MM.1S (cell line): ENCODE measurements around the gene CUBN.

Experiments
- DNase-seq: peaks from one replicate; pipeline ENCODE4 v3.0.0-alpha.2; 2015
- H2AFZ ChIP-seq: fragments of 300-600 bp; sonication (generic); 2 replicates; pipeline ENCODE4 v1.6.0; 2016; ENCODE audit warnings: antibody characterized with exemption, low read length
- H3F3A ChIP-seq: fragments of 300-600 bp; sonication (generic); 2 replicates; pipeline ENCODE4 v1.6.1; 2016; ENCODE audit warnings: mild to moderate bottlenecking, antibody characterized with exemption, low read length, moderate library complexity, mixed read lengths; ENCODE audit not compliant: insufficient read depth
- H3K27ac ChIP-seq: fragments of 300-600 bp; sonication (generic); 2 replicates; pipeline ENCODE4 v1.5.1; 2016; ENCODE audit warnings: mild to moderate bottlenecking, low read length
- H3K27me3 ChIP-seq: fragments of 300-600 bp; sonication (generic); replicated peaks from 2 replicates; pipeline ENCODE4 v1.6.0; 2016; ENCODE audit warnings: low read length; ENCODE audit not compliant: insufficient read depth
- H3K36me3 ChIP-seq: fragments of 300-600 bp; sonication (generic); replicated peaks from 2 replicates; pipeline ENCODE4 v1.6.1; 2016; ENCODE audit warnings: mild to moderate bottlenecking, low read length, mixed read lengths; ENCODE audit not compliant: insufficient read depth
- H3K4me1 ChIP-seq: fragments of 300-600 bp; sonication (generic); 2 replicates; pipeline ENCODE4 v1.6.1; 2016; ENCODE audit warnings: low read length, mixed read lengths
- H3K4me2 ChIP-seq: fragments of 300-600 bp; sonication (generic); 2 replicates; pipeline ENCODE4 v1.6.0; 2016; ENCODE audit warnings: low read depth, low read length
- H3K4me3 ChIP-seq: fragments of 300-600 bp; sonication (generic); 2 replicates; pipeline ENCODE4 v1.5.1; 2016; ENCODE audit warnings: low read length, mixed read lengths
- H3K79me2 ChIP-seq: fragments of 300-600 bp; sonication (generic); 2 replicates; pipeline ENCODE4 v1.6.1; 2016; ENCODE audit warnings: mixed run types, low read length, mixed read lengths
- H3K9ac ChIP-seq: fragments of 300-600 bp; sonication (generic); 2 replicates; pipeline ENCODE4 v1.6.1; 2016; ENCODE audit warnings: low read length, mixed read lengths
- H3K9me2 ChIP-seq: fragments of 300-600 bp; sonication (generic); replicated peaks from 2 replicates; pipeline ENCODE4 v1.6.1; 2016; ENCODE audit warnings: mild to moderate bottlenecking, low read length, mixed read lengths; ENCODE audit not compliant: insufficient read depth
- H3K9me3 ChIP-seq: fragments of 300-600 bp; sonication (generic); replicated peaks from 2 replicates; pipeline ENCODE4 v1.6.1; 2016; ENCODE audit warnings: mild to moderate bottlenecking, low read length, mixed read lengths; ENCODE audit not compliant: insufficient read depth
- H4K20me1 ChIP-seq: fragments of 300-600 bp; sonication (generic); 2 replicates; pipeline ENCODE4 v1.6.1; 2016; ENCODE audit warnings: mild to moderate bottlenecking, low read length, moderate library complexity, mixed read lengths; ENCODE audit not compliant: insufficient read depth
- EZH2 ChIP-seq: fragments of 300-600 bp; sonication (generic); optimal IDR thresholded peaks from 2 replicates; pipeline ENCODE3; 2017; ENCODE audit warnings: low read depth, mild to moderate bottlenecking, antibody characterized with exemption, low read length, mixed read lengths
- EZH2phosphoT487 ChIP-seq: fragments of 300-600 bp; sonication (generic); IDR thresholded peaks from 2 replicates; pipeline ENCODE4 v1.6.1; 2018; ENCODE audit warnings: antibody characterized with exemption, low read length
- TF ChIP-seq, protein P1 (sequence below): fragments of 300-600 bp; sonication (generic); IDR thresholded peaks from 2 replicates; pipeline ENCODE4 v1.5.1; 2016; ENCODE audit warnings: antibody characterized with exemption, low read length, mixed read lengths

The CUBN gene

DNA sequence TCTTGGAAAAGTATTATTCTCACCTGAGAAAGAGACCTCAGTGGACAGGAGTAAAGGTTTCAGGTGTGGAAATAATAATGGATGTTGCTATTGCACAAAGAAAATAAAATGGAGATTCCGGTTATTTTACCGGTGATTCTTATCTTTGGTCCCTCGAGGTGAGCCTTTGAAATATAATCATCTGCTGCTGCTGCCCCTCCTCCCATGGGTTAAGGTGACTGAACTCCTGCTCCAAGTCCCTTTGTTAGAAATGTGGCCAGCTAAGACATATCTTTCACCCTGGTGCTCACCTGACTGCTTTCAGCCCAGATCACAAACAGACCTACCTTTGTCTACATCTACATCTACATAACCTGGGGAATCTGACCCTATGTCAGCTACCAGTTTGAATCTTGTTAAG lies 5.7 kb downstream of the CUBN start:
- Histone ChIP-seq H3K36me3 (no peaks in the 10 kb centered on the region), H3K27ac (no peak overlapping the region), H3K4me2 (no peak overlapping the region)

DNA sequence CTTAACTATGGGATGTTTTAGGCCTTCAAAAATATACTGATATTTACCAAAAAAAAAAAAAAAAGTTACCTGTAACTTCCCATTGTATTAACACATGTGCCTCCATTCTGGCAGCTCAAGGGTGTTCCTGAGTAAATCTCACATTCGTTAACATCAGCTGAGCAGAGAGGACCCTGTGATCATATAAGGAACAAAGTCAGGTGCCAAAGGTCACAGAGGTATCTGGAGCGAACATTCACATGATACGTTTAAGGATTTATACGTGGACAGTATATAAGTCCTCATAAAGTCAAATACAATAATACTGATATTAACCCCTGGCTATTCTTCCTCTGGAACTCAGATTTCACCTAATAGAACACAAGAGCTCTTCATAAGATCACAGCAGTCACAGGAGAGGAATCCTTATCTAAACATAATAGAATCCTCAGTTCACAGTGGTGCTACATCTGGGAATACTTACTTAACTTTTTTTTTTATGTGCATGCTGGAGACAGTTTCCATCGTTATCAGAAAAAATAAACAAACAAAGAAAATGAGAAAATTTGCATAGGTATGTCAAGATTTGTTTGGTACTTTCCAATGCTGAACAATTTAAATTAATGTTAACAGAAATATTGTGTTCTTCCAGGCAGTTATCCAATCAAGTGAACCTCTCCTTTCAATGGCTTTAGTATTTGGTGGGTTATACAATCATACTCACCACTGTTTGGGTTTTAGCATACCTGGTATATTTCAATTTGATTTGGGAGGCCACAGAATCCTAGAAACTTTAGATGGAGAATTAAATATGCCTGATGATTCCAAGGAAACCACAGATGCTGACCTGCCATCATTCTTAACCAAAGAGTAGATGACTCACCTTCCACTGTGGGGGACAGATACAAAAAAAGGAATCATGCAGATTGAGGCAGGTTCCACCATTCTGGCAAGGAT lies 6.6 kb downstream of the CUBN start:
- DNase-seq, result no peak

More for the DNA sequence above, 5.7 kb downstream of the CUBN start:
- TF ChIP-seq EZH2phosphoT487, result no peak
- no peak for TF ChIP-seq EZH2
- TF ChIP-seq, protein P1, sequence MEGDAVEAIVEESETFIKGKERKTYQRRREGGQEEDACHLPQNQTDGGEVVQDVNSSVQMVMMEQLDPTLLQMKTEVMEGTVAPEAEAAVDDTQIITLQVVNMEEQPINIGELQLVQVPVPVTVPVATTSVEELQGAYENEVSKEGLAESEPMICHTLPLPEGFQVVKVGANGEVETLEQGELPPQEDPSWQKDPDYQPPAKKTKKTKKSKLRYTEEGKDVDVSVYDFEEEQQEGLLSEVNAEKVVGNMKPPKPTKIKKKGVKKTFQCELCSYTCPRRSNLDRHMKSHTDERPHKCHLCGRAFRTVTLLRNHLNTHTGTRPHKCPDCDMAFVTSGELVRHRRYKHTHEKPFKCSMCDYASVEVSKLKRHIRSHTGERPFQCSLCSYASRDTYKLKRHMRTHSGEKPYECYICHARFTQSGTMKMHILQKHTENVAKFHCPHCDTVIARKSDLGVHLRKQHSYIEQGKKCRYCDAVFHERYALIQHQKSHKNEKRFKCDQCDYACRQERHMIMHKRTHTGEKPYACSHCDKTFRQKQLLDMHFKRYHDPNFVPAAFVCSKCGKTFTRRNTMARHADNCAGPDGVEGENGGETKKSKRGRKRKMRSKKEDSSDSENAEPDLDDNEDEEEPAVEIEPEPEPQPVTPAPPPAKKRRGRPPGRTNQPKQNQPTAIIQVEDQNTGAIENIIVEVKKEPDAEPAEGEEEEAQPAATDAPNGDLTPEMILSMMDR, result no peak
- H3K27me3 ChIP-seq, result no peaks in the 10 kb centered on the region
- H4K20me1 ChIP-seq, result no peaks in the 10 kb centered on the region
- DNase-seq, result no peak
- H3K4me1 ChIP-seq, result no peaks in the 10 kb centered on the region
- no peak overlapping the region for H3K9ac ChIP-seq
- no peak overlapping the region for H3K4me3 ChIP-seq
- H3F3A ChIP-seq, result no peaks in the 10 kb centered on the region
- no peaks in the 10 kb centered on the region for H3K9me2 ChIP-seq
- no peak overlapping the region for H2AFZ ChIP-seq
- H3K79me2 ChIP-seq, result no peaks in the 10 kb centered on the region
- no peaks in the 10 kb centered on the region for H3K9me3 ChIP-seq

DNA sequence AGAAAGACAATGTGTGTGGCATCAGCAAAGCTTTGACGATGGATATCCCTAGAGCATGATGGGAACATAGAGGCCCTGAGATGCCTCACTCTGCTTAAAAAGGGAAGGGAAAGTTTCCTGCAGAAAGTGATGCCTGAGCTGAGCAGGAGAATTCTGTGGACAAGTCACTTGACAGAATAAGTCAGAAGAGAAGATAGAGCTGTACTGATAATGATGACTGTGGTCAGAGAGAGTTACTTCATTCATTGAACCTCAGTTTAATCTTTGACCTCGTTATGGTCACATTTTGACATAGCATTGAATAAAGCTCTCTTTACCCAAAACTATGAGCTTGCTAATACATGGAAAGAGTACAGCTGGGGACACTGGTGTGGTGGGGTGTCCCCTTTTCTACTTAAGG lies 7.6 kb downstream of the CUBN start:
- H3K79me2 ChIP-seq, result no peaks in the 10 kb centered on the region
- no peak overlapping the region for H2AFZ ChIP-seq

More for the DNA sequence above, 6.6 kb downstream of the CUBN start:
- Histone ChIP-seq H3K4me2 (no peak overlapping the region), H3K9me2 (no peaks in the 10 kb centered on the region), H3K9me3 (no peaks in the 10 kb centered on the region), H4K20me1 (no peaks in the 10 kb centered on the region), H3F3A (no peaks in the 10 kb centered on the region), H3K79me2 (no peaks in the 10 kb centered on the region), H3K27ac (no peak overlapping the region), H3K9ac (no peak overlapping the region), H3K36me3 (no peaks in the 10 kb centered on the region), H3K4me3 (no peak overlapping the region), H2AFZ (no peak overlapping the region), H3K27me3 (no peaks in the 10 kb centered on the region), H3K4me1 (no peaks in the 10 kb centered on the region)
- TF ChIP-seq EZH2phosphoT487, result no peak
- no peak for TF ChIP-seq EZH2
- TF ChIP-seq, protein P1, result no peak

More for the DNA sequence above, 7.6 kb downstream of the CUBN start:
- Histone ChIP-seq H3K27ac (no peak overlapping the region), H3K9ac (no peak overlapping the region), H3K27me3 (no peaks in the 10 kb centered on the region), H3F3A (no peaks in the 10 kb centered on the region), H3K9me3 (no peaks in the 10 kb centered on the region), H3K4me1 (no peaks in the 10 kb centered on the region), H4K20me1 (no peaks in the 10 kb centered on the region), H3K9me2 (no peaks in the 10 kb centered on the region), H3K4me2 (no peak overlapping the region), H3K36me3 (no peaks in the 10 kb centered on the region), H3K4me3 (no peak overlapping the region)
- TF ChIP-seq EZH2phosphoT487 (no peak), EZH2 (no peak)
- TF ChIP-seq, protein P1, result no peak
- no peak for DNase-seq
